GM13976 (cell line): ENCODE data around the gene ANKRD55.

Source experiments
- DNase-seq: peaks from one replicate; pipeline ENCODE4 v3.0.0; 2012; ENCODE audit warnings: low spot score
- CTCF ChIP-seq: IDR thresholded peaks from 2 replicates; pipeline ENCODE4 v1.5.1; 2012; ENCODE audit warnings: borderline replicate concordance, mild to moderate bottlenecking; ENCODE audit not compliant: insufficient read depth; ENCODE audit errors: extremely low read depth, missing control alignments, control extremely low read depth
- in situ Hi-C: fragments of 300-500 bp; cut with MboI; formaldehyde crosslinking; loops from one replicate; pipeline ENCODE4 v1.12.0; 2022; ENCODE audit warnings: low sequenced_read_pairs, mixed read lengths, inconsistent platforms; ENCODE audit not compliant: unreplicated experiment

Gene ANKRD55

GRCh38 chr5:56183506-56183905, 49.6 kb downstream of the ANKRD55 start:
- no peak for DNase-seq

GRCh38 chr5:56179442-56179841, 53.7 kb downstream of the ANKRD55 start:
- in situ Hi-C loops, result no loop called here
- TF ChIP-seq CTCF, result no peak
- no peak for DNase-seq

More at GRCh38 chr5:56183506-56183905, 49.6 kb downstream of the ANKRD55 start:
- in situ Hi-C loops, result no loop called here
- TF ChIP-seq CTCF, result no peak

- no peak for DNase-seq
- in situ Hi-C loops, result no loop called here
- no peak for TF ChIP-seq CTCF
These were observed 54.3 kb downstream of the ANKRD55 start for GRCh38 chr5:56178823-56179222.

GRCh38 chr5:56176871-56177533, 56.1 kb downstream of the ANKRD55 start:
- in situ Hi-C loops, result no loop called here

GRCh38 chr5:56176155-56176798, 56.9 kb downstream of the ANKRD55 start:
- no peak for TF ChIP-seq CTCF
- DNase-seq, result no peak
- in situ Hi-C loops, result no loop called here

More at GRCh38 chr5:56176871-56177533, 56.1 kb downstream of the ANKRD55 start:
- TF ChIP-seq CTCF, result no peak
- no peak for DNase-seq

- TF ChIP-seq CTCF, result no peak
- in situ Hi-C loops, result no loop called here
- DNase-seq, result no peak
These were observed 57.6 kb downstream of the ANKRD55 start for GRCh38 chr5:56175488-56175887.
